AG08396 (cell line): Measurements from ENCODE around the gene GALNTL6.

Source experiments
- DNase-seq: peaks from one replicate; pipeline ENCODE4 v3.0.0; 2012; ENCODE audit warnings: low spot score, mixed read lengths

The GALNTL6 gene

GRCh38 chr4:172989984-172990820 lies 1177.0 kb downstream of the GALNTL6 start:
- DNase-seq = no peak

GRCh38 chr4:172992648-172993378 lies 1179.6 kb downstream of the GALNTL6 start:
- DNase-seq = no peak

GRCh38 chr4:172995161-172995560 lies 1182.0 kb downstream of the GALNTL6 start:
- DNase-seq = no peak

GRCh38 chr4:172995704-172996103 lies 1182.5 kb downstream of the GALNTL6 start:
- DNase-seq = no peak

GRCh38 chr4:172996571-172997216 lies 1183.5 kb downstream of the GALNTL6 start:
- DNase-seq = peak; percentile 55

GRCh38 chr4:172997217-172997609 lies 1184.0 kb downstream of the GALNTL6 start:
- no peak for DNase-seq

- no peak for DNase-seq
These were observed 1184.7 kb downstream of the GALNTL6 start for GRCh38 chr4:172997856-172998255.

- DNase-seq = peak; percentile 22
These were observed 1185.6 kb downstream of the GALNTL6 start for GRCh38 chr4:172998527-172999469.

- no peak for DNase-seq
These were observed 1188.4 kb downstream of the GALNTL6 start for GRCh38 chr4:173001571-173001970.

- no peak for DNase-seq
These were observed 1189.8 kb downstream of the GALNTL6 start for GRCh38 chr4:173002830-173003561.

- DNase-seq = no peak
These were observed 1192.9 kb downstream of the GALNTL6 start for GRCh38 chr4:173005912-173006633.

- no peak for DNase-seq
These were observed 1195.2 kb downstream of the GALNTL6 start for GRCh38 chr4:173008436-173008835.

GRCh38 chr4:173009129-173009823 lies 1196.1 kb downstream of the GALNTL6 start:
- no peak for DNase-seq

- no peak for DNase-seq
These were observed 1199.4 kb downstream of the GALNTL6 start for GRCh38 chr4:173012608-173013007.

- DNase-seq = peak; percentile 31
These were observed 1200.2 kb downstream of the GALNTL6 start for GRCh38 chr4:173013232-173013930.

GRCh38 chr4:173014113-173014558 lies 1200.9 kb downstream of the GALNTL6 start:
- peak; percentile 31 for DNase-seq

- DNase-seq = no peak
These were observed 1201.6 kb downstream of the GALNTL6 start for GRCh38 chr4:173014836-173015235.

GRCh38 chr4:173017802-173018201 lies 1204.6 kb downstream of the GALNTL6 start:
- DNase-seq = no peak

- DNase-seq = no peak
These were observed 1205.2 kb downstream of the GALNTL6 start for GRCh38 chr4:173018446-173018845.
